PC-3 (cell line): ENCODE measurements around the gene BLZF1.
"Not testable (repeated sequence)": the region's sequence is repeated elsewhere in the genome, so short reads cannot be mapped to it uniquely, and the experiment has no call there.

Experiments
- CTCF ChIP-seq: fragments of 300-600 bp; sonication (generic); conservative IDR thresholded peaks from 2 replicates; pipeline ENCODE4 v1.5.1; 2017; ENCODE audit warnings: antibody characterized with exemption, low read depth, mild to moderate bottlenecking, low read length
- EZH2 ChIP-seq: fragments of 300-600 bp; sonication (generic); IDR thresholded peaks from one replicate; pipeline ENCODE4 v1.6.1; 2017; ENCODE audit warnings: antibody characterized with exemption, mild to moderate bottlenecking, low read length; ENCODE audit not compliant: unreplicated experiment

GRCh38 chr1:169336947-169337715 lies 30.9 kb upstream of the BLZF1 start:
- not testable (repeated sequence) for TF ChIP-seq EZH2, CTCF
